HepG2 (cell line): ENCODE results near the gene NEDD8. TPM values are rescaled to one million over a fixed set of nuclear protein-coding genes. Genes with fewer than 3 reads are reported as not detected.

Source experiments
- BCL3 ChIP-seq: sonication (generic); formaldehyde crosslinking; IDR thresholded peaks from 2 replicates; pipeline ENCODE4 v1.5.1; 2020; ENCODE audit warnings: mild to moderate bottlenecking, missing genetic modification reagents, moderate library complexity
- HES4 ChIP-seq: sonication (generic); formaldehyde crosslinking; IDR thresholded peaks from 2 replicates; pipeline ENCODE4 v1.9.0; 2021; ENCODE audit warnings: mild to moderate bottlenecking, missing genetic modification reagents, borderline replicate concordance
- IRF9 ChIP-seq: sonication (generic); formaldehyde crosslinking; IDR thresholded peaks from 2 replicates; pipeline ENCODE4 v1.8.0; 2022; ENCODE audit warnings: missing genetic modification reagents, mild to moderate bottlenecking, borderline replicate concordance
- LRRFIP1 ChIP-seq: sonication (generic); formaldehyde crosslinking; conservative IDR thresholded peaks from 2 replicates; pipeline ENCODE4 v1.4.0; 2020; ENCODE audit warnings: missing genetic modification reagents
- MYNN ChIP-seq: sonication (generic); formaldehyde crosslinking; IDR thresholded peaks from 2 replicates; pipeline ENCODE4 v1.4.0; 2020; ENCODE audit warnings: mild to moderate bottlenecking, low read depth, missing genetic modification reagents
- RBM22 ChIP-seq: fragments of 200-400 bp; formaldehyde crosslinking; optimal IDR thresholded peaks from 2 replicates; pipeline ENCODE3; 2017; ENCODE audit warnings: mild to moderate bottlenecking, low read length, moderate library complexity
- REPIN1 ChIP-seq: sonication (generic); formaldehyde crosslinking; IDR thresholded peaks from 2 replicates; pipeline ENCODE4 v1.8.0; 2022; ENCODE audit warnings: missing genetic modification reagents, low read depth, mild to moderate bottlenecking, borderline replicate concordance
- ZBTB26 ChIP-seq: IDR thresholded peaks from 2 replicates; pipeline ENCODE4 v1.6.1; 2016; ENCODE audit warnings: missing compliant biosample characterization, missing genetic modification reagents, borderline replicate concordance
- ZNF280B ChIP-seq: sonication (generic); formaldehyde crosslinking; IDR thresholded peaks from 2 replicates; pipeline ENCODE4 v1.5.0; 2020; ENCODE audit warnings: missing genetic modification reagents, mild to moderate bottlenecking, borderline replicate concordance
- ZNF407 ChIP-seq: sonication (generic); formaldehyde crosslinking; IDR thresholded peaks from one replicate; pipeline ENCODE4 v1.5.1; 2020; ENCODE audit warnings: mild to moderate bottlenecking, missing genetic modification reagents; ENCODE audit errors: not compliant biosample characterization
- polyA plus RNA-seq, 8 experiments: library from polyadenylated mRNA; depleted of rRNA in 3 of 8; stranded (reverse) in 7 of 8; unstranded in 1 of 8; fragments of >200 nt; fragmentation: Illumina TruSeq in 4 of 8; extraction: Trizol in 4 of 8; gene quantifications; 2 replicates each; pipeline versions ENCODE4 v1.2.1 to v1.2.3, GENCODE V29; 2011 to 2016; ENCODE audit warnings: low read depth in 4 of 8, missing spikeins in 1 of 8, mixed read lengths in 1 of 8; ENCODE audit not compliant: insufficient read depth in 1 of 8
- total RNA-seq, 5 experiments: library from RNA; depleted of rRNA; stranded (reverse); fragments of >200 nt; fragmentation: Illumina TruSeq; extraction: Trizol; gene quantifications; 2 replicates each; pipeline ENCODE4 v1.2.3, GENCODE V29; 2016; ENCODE audit warnings: low read depth in 1 of 5

The NEDD8 gene
- total and polyA plus RNA-seq, 2 of the 13 experiments (the other 11 are each of a cell fraction or from before 2014, with no cell fraction given), result 535 to 713 TPM

- 0 out of 2 replicates have a peak, but pooled peaks have one; percentile 38 for TF ChIP-seq ZNF280B (CRISPR knock-in tag)
- peak; percentile 62 for TF ChIP-seq ZNF407 (CRISPR knock-in tag)
- TF ChIP-seq REPIN1, result no peak
- no peak for TF ChIP-seq ZBTB26 (CRISPR knock-in tag)
- TF ChIP-seq IRF9 (CRISPR knock-in tag), result no peak
- TF ChIP-seq RBM22, result peak; percentile 49
- TF ChIP-seq HES4, result 0 out of 2 replicates have a peak, but pooled peaks have one; percentile 32
- no peak for TF ChIP-seq MYNN (CRISPR knock-in tag)
- TF ChIP-seq BCL3 (CRISPR knock-in tag), result peak; percentile 44; the same call in 1 of the 2 replicates
- TF ChIP-seq LRRFIP1 (CRISPR knock-in tag), result no peak
These were observed 47.1 kb downstream of the NEDD8 start (continued) for GRCh38 chr14:24185026-24185425.
